IPS DF 4.7 (cell line): Measurements from ENCODE around the gene CHRNB1.

Experiments
- DNase-seq: peaks from one replicate; pipeline ENCODE4 v3.0.0-alpha.2; 2013; ENCODE audit warnings: low spot score; ENCODE audit errors: extremely low read depth

CHRNB1 gene

DNA sequence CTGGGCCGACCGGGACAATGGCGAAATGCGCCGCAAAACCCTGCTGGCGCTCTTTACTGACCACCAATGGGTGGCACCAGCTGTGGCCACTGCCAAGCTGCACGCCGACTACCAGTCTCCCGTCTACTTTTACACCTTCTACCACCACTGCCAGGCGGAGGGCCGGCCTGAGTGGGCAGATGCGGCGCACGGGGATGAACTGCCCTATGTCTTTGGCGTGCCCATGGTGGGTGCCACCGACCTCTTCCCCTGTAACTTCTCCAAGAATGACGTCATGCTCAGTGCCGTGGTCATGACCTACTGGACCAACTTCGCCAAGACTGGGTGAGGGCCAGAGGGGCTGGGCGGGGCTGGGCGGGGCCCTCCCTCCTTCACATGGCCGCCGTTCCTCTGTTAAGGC lies 29.1 kb upstream of the CHRNB1 start:
- DNase-seq: no peak

DNA sequence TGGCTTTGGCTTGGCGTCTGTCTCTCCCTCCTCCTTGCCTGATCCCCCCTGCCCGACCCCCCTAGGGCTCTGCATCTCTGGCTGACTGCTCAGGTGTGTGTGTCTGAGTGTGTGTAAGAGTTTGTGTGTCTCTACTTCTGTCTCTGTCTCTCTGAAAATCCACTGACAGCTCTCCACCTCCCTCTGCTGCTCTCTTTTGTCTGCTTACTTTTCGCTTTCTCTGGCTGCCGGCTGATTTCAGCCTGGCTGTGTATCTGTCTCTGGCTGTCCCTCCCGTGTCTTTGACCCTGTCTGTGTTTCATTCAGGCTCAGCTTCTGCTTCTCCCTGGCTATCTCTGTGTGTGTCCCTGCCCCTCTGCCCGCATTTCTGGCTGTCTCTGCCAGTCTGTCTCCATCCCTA lies 28.5 kb upstream of the CHRNB1 start:
- DNase-seq: no peak

GRCh38 chr17:7417056-7417655 lies 27.7 kb upstream of the CHRNB1 start:
- DNase-seq: no peak

DNA sequence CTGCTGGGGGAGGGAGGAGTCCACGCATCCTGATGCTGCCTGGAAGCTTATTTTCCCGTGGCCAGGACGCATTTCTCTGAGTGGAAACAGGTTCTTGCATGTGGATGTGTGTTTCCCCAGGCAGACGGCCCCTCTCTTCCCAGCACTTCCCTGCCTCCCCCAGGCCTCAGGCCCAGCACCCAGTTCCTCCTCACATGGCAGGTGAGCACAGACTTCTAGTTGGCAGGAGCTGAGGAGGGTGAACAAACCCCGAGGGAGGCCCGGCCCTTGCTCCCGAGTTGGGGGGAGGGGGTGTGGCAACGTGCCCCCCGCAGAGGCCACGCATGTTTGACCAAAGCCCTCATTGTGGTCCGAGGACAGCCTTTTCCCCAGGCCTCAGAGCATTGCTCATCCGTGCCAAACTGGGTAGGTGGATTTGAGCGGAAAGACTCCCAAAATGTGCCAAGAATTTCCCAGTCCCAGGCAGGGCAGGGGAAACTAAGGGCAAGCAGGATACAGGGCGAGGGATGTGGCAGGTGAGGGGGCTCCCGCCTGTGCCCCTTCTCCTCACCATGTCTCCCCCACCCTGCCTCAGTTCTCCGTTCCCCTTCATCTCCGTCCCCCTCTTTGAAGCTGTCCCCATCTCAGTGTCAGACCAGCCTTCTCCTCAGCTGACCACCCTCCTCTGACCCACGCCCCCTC lies 26.2 kb upstream of the CHRNB1 start:
- DNase-seq: no peak

DNA sequence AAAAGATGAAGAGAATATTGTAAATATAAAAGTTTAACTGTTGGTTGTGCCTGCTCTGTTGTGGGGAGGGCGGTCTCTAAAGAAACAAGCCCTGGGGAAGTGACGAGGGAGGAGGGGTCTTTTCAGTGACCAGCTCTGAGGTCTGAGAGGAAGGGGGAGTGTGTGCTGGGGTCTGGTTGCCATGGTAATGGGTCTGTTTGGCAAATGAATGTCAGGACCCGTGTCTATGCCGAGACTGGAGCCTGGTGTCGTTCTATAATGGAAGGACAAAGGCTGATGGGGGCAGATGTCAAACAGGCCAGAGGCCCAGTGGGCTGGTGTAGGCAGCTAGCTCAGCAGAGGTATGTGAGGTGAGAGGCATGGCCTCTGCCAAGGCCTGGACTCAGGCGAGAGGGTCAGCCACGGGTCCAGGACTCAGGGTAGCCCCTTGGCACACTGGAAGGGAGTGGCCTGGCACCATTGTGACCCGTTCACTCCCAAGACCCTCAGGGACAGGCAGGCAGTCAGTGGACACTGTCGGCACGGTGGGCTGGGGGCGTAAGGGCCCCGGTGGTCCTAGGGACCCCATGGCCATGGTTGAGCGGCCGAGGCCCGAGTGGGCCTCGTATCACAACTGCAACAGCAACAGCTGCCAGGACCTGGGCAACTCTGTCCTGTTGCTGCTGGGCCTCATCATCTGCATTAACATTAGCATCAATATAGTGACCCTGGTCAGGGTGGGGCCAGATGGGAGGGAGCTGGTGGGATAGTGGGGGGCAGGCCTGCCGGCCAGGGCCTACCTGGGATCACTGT lies 24.8 kb upstream of the CHRNB1 start, which contains the start of gene SPEM1:
Gene SPEM1 (plus strand): TSS at position 506 of the 792 bp plus-strand sequence. CDS start 61 bp downstream, at position 567.
- DNase-seq: no peak

DNA sequence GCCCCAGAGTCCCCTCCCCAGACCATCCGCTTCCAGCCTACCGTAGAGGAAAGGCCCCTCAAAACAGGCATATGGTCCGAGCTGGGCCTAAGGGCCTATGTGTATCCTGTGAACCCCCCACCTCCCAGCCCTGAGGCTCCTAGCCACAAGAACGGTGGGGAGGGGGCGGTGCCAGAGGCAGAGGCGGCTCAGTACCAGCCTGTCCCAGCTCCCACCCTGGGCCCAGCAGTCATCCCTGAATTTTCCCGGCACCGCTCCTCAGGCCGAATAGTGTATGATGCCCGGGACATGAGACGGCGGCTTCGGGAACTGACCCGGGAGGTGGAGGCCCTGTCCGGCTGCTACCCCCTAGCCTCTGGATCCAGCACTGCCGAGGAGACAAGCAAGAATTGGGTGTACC lies 23.7 kb upstream of the CHRNB1 start:
- no peak for DNase-seq

DNA sequence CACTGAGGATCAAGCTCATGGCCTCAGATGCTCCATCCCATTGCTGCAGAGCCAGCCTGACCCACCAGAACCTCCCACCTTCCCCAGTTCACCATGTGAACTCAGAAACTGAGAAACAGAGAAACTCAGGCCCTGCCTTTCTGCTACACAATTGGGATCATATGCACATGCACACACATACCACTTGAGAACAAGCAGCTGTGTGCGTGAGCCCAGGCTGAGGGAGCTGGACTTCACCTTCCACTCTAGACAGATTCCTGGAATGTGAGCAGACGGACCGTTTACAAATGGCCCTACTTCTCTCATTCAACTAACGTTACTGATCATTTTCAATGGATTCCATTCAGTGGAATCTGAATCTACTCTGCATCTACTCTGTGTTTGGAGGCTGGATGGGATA lies 21.2 kb upstream of the CHRNB1 start:
- no peak for DNase-seq

- DNase-seq: no peak
Measured at GRCh38 chr17:7425316-7425715, 19.5 kb upstream of the CHRNB1 start, which contains the start of gene SPEM2. Gene SPEM2, plus strand, starts transcription at chr17:7425616. Its CDS starts 73 bp downstream, at chr17:7425689.

DNA sequence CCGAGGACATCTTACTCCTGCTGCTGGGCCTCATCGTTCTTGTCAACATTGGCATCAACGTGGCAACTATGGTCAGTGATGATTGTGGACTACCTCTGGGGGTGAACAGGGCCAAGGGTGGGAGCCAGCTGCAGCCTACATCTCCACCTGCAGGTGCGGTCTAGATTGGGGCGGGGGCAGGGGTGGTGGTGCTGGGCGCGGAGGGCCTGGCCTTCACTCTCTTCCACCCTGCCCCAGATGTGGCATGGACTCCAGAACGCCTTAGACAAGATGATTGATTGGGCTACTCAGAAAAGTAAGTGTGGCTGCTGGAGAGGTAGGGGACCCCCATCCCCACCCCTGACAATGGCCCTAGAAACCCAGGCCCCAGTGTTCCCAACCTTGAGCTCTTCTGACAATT lies 19.1 kb upstream of the CHRNB1 start:
- no peak for DNase-seq

DNA sequence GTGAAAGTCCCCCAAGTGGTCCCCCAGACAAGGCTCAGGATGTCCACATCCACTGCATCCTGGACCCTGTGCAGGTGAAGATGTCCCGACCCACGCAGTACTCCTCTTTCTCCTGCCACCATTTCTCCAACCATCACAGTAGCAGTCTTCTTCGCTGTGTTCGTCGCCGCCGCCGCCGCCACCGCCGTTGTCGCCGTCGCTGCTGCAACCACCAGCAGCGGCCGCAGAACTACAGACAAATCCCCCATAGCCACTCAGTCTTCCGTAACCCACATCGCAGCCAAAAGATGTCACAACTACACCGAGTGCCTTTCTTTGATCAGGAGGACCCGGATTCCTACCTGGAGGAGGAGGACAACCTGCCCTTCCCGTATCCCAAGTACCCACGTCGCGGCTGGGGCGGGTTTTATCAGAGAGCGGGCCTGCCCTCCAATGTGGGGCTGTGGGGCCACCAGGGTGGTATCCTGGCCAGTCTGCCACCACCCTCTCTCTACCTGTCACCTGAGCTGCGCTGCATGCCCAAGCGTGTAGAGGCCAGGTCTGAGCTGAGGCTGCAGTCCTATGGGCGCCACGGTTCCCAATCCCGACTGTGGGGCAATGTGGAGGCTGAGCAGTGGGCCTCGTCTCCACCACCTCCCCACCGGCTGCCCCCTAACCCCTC lies 18.5 kb upstream of the CHRNB1 start:
- DNase-seq: no peak

GRCh38 chr17:7426896-7427489 lies 17.9 kb upstream of the CHRNB1 start:
- DNase-seq: no peak

- DNase-seq: no peak
Measured at GRCh38 chr17:7427549-7427948, 17.3 kb upstream of the CHRNB1 start.

DNA sequence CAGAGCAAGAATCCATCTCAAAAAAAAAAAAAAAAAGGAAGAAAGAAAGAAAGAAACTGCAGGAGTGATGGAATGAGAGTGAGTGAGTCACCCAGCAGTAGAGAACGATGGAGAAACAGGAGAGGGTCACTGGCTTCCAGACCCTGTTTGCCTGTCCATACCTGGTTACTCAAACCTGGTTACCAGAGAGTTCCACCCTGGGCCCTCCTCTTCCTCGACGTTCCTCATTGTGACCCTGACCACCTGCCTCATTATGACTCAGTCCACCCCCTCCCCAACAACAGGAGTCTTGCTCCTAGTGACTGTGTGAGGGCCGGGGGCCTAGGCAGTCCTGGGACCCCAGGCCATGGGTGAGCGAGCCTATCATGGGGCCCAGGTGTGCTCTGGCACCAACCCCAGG lies 16.3 kb upstream of the CHRNB1 start, which contains the start of gene SPEM3:
Gene SPEM3 (plus strand): TSS at position 301 of the 400 bp plus-strand sequence. CDS start 46 bp downstream, at position 347.
- DNase-seq: no peak

- no peak for DNase-seq
Measured at GRCh38 chr17:7429722-7430121, 15.1 kb upstream of the CHRNB1 start.

- DNase-seq: no peak
Measured at GRCh38 chr17:7431231-7431630, 13.6 kb upstream of the CHRNB1 start.

GRCh38 chr17:7432296-7432695 lies 12.6 kb upstream of the CHRNB1 start:
- no peak for DNase-seq

DNA sequence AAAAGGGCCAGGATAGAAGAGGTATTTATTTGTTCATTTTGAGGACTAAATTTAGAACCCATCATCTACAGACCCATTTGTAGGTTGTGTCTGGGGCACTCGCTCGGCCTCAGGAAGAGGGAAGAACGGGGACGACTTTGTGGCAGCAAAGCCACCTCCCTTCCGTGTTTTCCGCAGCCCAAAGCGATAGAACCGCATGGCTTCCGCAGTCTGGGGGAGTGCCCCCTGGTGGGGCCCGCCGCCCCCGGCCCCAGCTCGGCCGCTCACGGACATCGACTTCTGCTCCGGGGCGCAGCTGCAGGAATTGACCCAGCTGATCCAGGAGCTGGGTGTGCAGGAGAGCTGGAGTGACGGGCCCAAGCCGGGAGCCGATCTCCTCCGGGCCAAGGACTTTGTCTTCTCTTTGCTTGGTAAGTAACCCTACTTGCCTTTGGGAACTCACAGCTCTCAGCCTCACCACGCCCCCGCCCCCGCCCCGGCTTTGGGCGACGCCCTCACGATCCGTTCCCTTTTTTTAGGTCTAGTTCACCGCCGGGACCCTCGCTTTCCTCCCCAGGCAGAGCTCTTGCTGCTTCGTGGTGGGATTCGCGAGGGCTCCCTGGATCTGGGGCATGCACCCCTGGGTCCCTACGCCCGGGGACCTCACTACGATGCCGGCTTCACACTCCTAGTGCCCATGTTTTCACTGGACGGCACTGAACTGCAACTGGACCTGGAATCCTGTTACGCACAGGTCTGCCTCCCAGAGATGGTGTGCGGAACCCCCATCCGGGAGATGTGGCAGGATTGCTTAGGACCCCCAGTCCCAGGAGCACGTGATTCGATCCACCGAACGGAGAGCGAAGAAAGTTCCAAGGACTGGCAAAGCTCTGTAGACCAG lies 8.9 kb upstream of the CHRNB1 start:
- DNase-seq: no peak

DNA sequence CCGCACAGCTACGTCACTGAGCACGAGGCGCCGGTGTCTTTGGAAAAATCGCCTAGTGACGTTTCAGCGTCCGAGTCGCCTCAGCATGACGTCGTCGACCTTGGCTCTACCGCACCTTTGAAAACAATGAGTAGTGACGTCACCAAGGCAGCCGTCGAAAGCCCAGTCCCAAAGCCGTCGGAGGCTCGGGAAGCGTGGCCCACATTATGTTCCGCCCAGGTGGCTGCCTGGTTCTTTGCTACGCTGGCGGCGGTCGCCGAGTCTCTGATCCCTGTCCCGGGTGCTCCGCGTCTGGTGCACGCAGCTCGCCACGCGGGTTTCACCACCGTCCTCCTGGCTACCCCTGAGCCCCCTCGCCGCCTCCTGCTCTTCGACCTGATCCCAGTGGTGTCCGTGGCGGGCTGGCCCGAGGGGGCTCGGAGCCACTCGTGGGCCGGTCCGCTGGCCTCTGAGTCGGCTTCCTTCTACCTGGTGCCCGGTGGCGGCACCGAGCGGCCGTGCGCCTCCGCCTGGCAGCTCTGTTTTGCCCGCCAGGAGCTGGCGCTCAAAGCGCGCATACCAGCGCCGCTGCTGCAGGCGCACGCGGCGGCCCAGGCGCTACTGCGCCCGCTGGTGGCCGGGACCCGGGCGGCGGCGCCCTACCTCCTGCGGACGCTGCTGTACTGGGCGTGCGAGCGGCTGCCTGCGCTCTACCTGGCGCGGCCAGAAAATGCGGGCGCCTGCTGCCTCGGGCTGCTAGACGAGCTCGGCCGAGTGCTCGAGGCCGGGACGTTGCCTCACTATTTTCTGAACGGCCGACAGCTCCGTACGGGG lies 8.1 kb upstream of the CHRNB1 start:
- peak; percentile 51 for DNase-seq

GRCh38 chr17:7437369-7437863 lies 7.4 kb upstream of the CHRNB1 start:
- no peak for DNase-seq
